ENCODE measurements around the gene NR1I2.

NR1I2 gene

GRCh38 chr3:119812491-119813058 is 30.7 kb downstream of the NR1I2 start:
- no peak for DNase-seq (ENCODE audit: low read depth)
- TF ChIP-seq POLR2A (IDR thresholded peaks at IDR 0.05; ENCODE audit: extremely low read depth, insufficient read length): no peak
- no peak for TF ChIP-seq MYC (IDR thresholded peaks at IDR 0.05; ENCODE audit: low read depth, low read length)
- no peak for TF ChIP-seq CTCF (IDR thresholded peaks at IDR 0.05; ENCODE audit: low read depth, low read length)
- TF ChIP-seq, protein P1, sequence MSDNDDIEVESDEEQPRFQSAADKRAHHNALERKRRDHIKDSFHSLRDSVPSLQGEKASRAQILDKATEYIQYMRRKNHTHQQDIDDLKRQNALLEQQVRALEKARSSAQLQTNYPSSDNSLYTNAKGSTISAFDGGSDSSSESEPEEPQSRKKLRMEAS (IDR thresholded peaks at IDR 0.05; ENCODE audit: low read depth, low read length): no peak
- H3K4me3 ChIP-seq (ENCODE audit: low read depth, low read length): no peak overlapping the region

GRCh38 chr3:119815716-119816115 is 33.8 kb downstream of the NR1I2 start:
- DNase-seq (ENCODE audit: low read depth): no peak
- no peak overlapping the region for H3K4me3 ChIP-seq (ENCODE audit: low read depth, low read length)
- TF ChIP-seq, protein P1 (IDR thresholded peaks at IDR 0.05; ENCODE audit: low read depth, low read length): no peak
- no peak for TF ChIP-seq POLR2A (IDR thresholded peaks at IDR 0.05; ENCODE audit: extremely low read depth, insufficient read length)
- no peak for TF ChIP-seq MYC (IDR thresholded peaks at IDR 0.05; ENCODE audit: low read depth, low read length)
- TF ChIP-seq CTCF (IDR thresholded peaks at IDR 0.05; ENCODE audit: low read depth, low read length): no peak

DNA sequence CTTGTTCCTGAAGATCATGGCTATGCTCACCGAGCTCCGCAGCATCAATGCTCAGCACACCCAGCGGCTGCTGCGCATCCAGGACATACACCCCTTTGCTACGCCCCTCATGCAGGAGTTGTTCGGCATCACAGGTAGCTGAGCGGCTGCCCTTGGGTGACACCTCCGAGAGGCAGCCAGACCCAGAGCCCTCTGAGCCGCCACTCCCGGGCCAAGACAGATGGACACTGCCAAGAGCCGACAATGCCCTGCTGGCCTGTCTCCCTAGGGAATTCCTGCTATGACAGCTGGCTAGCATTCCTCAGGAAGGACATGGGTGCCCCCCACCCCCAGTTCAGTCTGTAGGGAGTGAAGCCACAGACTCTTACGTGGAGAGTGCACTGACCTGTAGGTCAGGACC is 35.2 kb downstream of the NR1I2 start:
- no peak for DNase-seq (ENCODE audit: low read depth)
- TF ChIP-seq, protein P1 (IDR thresholded peaks at IDR 0.05; ENCODE audit: low read depth, low read length): no peak
- TF ChIP-seq MYC (IDR thresholded peaks at IDR 0.05; ENCODE audit: low read depth, low read length) (no peak), CTCF (IDR thresholded peaks at IDR 0.05; ENCODE audit: low read depth, low read length) (no peak), POLR2A (IDR thresholded peaks at IDR 0.05; ENCODE audit: extremely low read depth, insufficient read length) (no peak)
- no peak overlapping the region for H3K4me3 ChIP-seq (ENCODE audit: low read depth, low read length)

GRCh38 chr3:119817583-119818363 is 35.9 kb downstream of the NR1I2 start:
- DNase-seq (ENCODE audit: low read depth): no peak
- TF ChIP-seq MYC (IDR thresholded peaks at IDR 0.05; ENCODE audit: low read depth, low read length) (no peak), POLR2A (IDR thresholded peaks at IDR 0.05; ENCODE audit: extremely low read depth, insufficient read length) (no peak), CTCF (IDR thresholded peaks at IDR 0.05; ENCODE audit: low read depth, low read length) (no peak)
- TF ChIP-seq, protein P1 (IDR thresholded peaks at IDR 0.05; ENCODE audit: low read depth, low read length): no peak
- no peak overlapping the region for H3K4me3 ChIP-seq (ENCODE audit: low read depth, low read length)

GRCh38 chr3:119818937-119819336 is 37.0 kb downstream of the NR1I2 start:
- no peak for DNase-seq (ENCODE audit: low read depth)
- TF ChIP-seq, protein P1 (IDR thresholded peaks at IDR 0.05; ENCODE audit: low read depth, low read length): no peak
- TF ChIP-seq CTCF (IDR thresholded peaks at IDR 0.05; ENCODE audit: low read depth, low read length): no peak
- no peak for TF ChIP-seq MYC (IDR thresholded peaks at IDR 0.05; ENCODE audit: low read depth, low read length)
- TF ChIP-seq POLR2A (IDR thresholded peaks at IDR 0.05; ENCODE audit: extremely low read depth, insufficient read length): no peak
- H3K4me3 ChIP-seq (ENCODE audit: low read depth, low read length): no peak overlapping the region
